SK-N-MC (cell line): ENCODE measurements around the gene CLDN10.

Experiments used
- EZH2 ChIP-seq: fragments of 200-600 bp; sonication (generic); IDR thresholded peaks from one replicate; pipeline ENCODE4 v1.6.1; 2017; ENCODE audit warnings: antibody characterized with exemption
- POLR2AphosphoS5 ChIP-seq: IDR thresholded peaks from 2 replicates; pipeline ENCODE4 v1.6.1; 2012; ENCODE audit warnings: mild to moderate bottlenecking, low read depth, low read length, borderline replicate concordance

DNA sequence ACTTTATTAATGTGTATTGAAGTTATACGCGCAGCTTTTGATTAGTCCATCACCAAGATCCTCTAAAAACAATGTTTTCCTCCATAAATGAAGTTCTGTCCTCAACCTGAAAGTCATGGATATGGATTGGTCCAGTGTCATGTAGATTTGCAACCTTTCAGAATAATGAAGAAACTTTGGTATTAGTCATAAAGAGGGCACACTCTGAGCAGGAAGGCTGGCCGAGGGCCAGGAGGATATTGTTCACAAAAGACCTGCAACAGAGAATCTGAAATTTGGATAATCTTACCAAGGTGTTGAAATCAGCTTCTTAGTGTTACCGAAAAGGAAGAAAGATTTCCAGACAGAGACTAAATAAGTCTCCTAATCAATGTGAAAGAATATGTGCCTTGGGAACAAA, 20.7 kb downstream of the CLDN10 start:
- TF ChIP-seq EZH2 (no peak), POLR2AphosphoS5 (no peak)
